ENCODE measurements around the gene TSPAN4. TPM values are rescaled to one million over a fixed set of nuclear protein-coding genes. Genes with fewer than 3 reads are reported as not detected.

TSPAN4 gene
- total RNA-seq, 1 experiment from 2014 or later, result 399 TPM

GRCh38 chr11:876545-876944 lies 33.9 kb downstream of the TSPAN4 start:
- peak; percentile 49 for DNase-seq
- H3K4me3 ChIP-seq, result no peak overlapping the region
- peaks cover 39% of the 10 kb centered on the region for H3K36me3 ChIP-seq

GRCh38 chr11:877565-877964 lies 34.9 kb downstream of the TSPAN4 start:
- no peak for DNase-seq
- Histone ChIP-seq H3K9me3 (no peaks in the 10 kb centered on the region), H3K36me3 (peaks cover 43% of the 10 kb centered on the region)

More at GRCh38 chr11:876545-876944, 33.9 kb downstream of the TSPAN4 start:
- Histone ChIP-seq H3K9me3 (no peaks in the 10 kb centered on the region), H3K27me3 (no peaks in the 10 kb centered on the region)

GRCh38 chr11:880447-880846 lies 37.8 kb downstream of the TSPAN4 start:
- peaks cover 52% of the 10 kb centered on the region for H3K36me3 ChIP-seq
- no peak for DNase-seq
- H3K27me3 ChIP-seq, result no peaks in the 10 kb centered on the region
- no peaks in the 10 kb centered on the region for H3K9me3 ChIP-seq
- no peak overlapping the region for H3K4me3 ChIP-seq

More at GRCh38 chr11:877565-877964, 34.9 kb downstream of the TSPAN4 start:
- Histone ChIP-seq H3K4me3 (no peak overlapping the region), H3K27me3 (no peaks in the 10 kb centered on the region)

DNA sequence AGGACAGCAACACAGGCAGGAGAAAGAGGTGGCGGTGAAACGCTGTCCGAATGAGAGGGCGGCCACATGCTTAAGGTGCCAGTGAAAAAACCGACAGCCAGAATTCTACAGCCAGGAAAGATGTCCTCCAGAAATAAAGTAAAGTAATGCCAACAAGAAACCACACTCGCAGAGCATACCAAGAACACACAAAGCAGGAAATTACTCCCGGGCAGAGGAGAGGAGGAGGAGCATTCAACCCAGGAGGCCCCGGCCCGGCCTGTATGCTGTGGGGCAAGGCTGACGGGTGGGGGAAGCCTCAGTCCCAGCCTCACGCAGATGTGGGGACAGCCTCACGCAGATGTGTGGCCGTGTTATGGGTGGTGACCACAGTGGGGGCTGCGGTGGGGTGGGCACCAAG lies 39.9 kb downstream of the TSPAN4 start:
- Histone ChIP-seq H3K4me3 (no peak overlapping the region), H3K9me3 (no peaks in the 10 kb centered on the region), H3K27me3 (no peaks in the 10 kb centered on the region), H3K36me3 (peaks cover 56% of the 10 kb centered on the region)
- no peak for DNase-seq

GRCh38 chr11:883527-883926 lies 40.9 kb downstream of the TSPAN4 start:
- Histone ChIP-seq H3K9me3 (no peaks in the 10 kb centered on the region), H3K36me3 (peaks cover 62% of the 10 kb centered on the region), H3K4me3 (no peak overlapping the region), H3K27me3 (no peaks in the 10 kb centered on the region)
- no peak for DNase-seq

DNA sequence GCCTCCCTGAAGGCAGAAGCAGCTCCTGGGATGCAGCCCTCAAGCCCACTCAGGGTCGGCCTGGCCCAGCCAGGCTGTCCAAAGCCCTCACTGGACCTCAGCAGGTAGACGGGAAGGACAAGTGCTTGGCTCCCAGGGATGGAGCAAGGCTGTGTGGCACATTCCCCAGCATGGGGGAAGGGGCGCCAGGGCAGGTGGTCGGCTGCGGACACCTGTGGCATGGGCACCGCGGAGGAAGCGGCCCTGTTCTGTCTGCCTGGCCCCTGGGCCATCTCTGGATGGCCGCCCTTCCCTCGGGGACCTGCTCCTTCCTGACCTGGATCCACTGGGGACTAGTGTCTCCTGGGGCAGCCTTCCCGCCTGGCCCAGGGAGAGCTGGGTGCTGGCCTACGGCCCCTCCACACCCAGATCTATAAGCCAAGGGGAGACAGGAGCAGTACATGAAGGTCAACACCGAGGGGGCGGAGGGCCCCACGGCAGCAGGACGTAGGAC lies 42.0 kb downstream of the TSPAN4 start:
- H3K36me3 ChIP-seq, result peaks cover 54% of the 10 kb centered on the region
- no peaks in the 10 kb centered on the region for H3K9me3 ChIP-seq
- no peak for DNase-seq
- H3K4me3 ChIP-seq, result no peak overlapping the region
- H3K27me3 ChIP-seq, result no peaks in the 10 kb centered on the region

- H3K36me3 ChIP-seq, result peaks cover 43% of the 10 kb centered on the region
- H3K9me3 ChIP-seq, result no peaks in the 10 kb centered on the region
- DNase-seq, result no peak
- no peaks in the 10 kb centered on the region for H3K27me3 ChIP-seq
- H3K4me3 ChIP-seq, result no peak overlapping the region
These were observed 43.9 kb downstream of the TSPAN4 start for GRCh38 chr11:886568-886967.

- DNase-seq, result no peak
- Histone ChIP-seq H3K9me3 (no peaks in the 10 kb centered on the region), H3K4me3 (no peak overlapping the region), H3K27me3 (no peaks in the 10 kb centered on the region), H3K36me3 (peaks cover 43% of the 10 kb centered on the region)
These were observed 44.9 kb downstream of the TSPAN4 start for GRCh38 chr11:887589-887988.

DNA sequence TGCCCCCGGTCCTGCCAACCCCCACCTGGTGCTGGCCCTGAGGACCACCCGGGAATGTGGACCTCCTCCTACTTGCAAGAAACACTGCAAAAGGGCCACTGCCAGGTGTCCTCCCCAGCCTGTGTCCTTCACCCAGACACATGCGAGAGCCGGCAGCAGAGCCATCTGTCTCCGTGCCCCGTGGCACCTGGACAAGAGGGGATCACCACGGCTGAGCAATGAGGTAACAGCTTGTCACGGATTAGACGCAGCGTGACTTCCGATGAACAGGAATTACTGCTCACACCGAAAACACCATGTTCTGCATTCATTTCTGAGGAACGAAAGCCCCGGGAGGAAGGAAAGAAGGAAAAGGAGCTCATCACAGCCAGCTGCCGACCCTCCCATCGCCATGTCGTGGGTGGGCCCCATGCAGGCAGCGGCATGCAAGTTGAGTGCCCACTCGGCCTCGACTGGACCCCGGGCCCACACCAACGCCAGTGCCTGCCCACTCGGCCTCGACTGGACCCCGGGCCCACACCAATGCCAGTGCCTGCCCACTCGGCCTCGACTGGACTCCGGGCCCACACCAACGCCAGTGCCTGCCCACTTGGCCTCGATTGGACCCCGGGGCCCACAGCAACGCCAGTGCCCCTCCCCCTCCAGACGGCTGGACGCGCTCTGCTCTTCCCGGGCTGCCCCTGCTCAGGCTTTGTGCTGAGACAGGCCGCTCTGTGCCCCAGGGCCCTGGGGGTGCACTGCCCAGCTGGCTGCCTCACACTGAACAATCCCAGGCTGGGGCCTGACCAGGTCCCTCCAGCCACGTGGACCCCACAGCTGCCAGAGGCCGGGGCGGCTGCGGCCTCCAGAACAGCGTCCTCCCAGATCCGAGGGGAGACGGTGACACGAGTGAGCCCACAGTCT lies 45.9 kb downstream of the TSPAN4 start:
- no peaks in the 10 kb centered on the region for H3K27me3 ChIP-seq
- H3K9me3 ChIP-seq, result no peaks in the 10 kb centered on the region
- no peak overlapping the region for H3K4me3 ChIP-seq
- DNase-seq, result no peak
- H3K36me3 ChIP-seq, result peaks cover 38% of the 10 kb centered on the region

DNA sequence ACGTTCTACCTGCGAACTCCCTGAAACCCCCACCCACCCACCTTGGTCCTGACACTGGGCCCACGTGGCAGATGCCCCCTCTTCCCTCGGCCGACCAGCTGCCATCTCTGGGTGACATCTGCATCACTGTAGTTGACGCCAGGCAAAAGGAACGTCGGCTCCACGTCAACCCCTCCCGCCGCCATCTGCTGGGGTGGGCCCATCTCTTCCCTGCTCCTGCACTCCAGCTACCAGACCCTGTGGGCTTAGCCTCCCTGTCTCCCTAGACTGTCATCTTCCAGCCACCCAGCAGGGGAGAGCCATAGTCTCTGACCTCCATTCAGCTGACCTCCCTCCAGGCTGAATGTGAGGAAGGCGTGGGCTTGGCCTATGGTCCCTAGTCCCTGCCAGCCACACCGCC lies 46.6 kb downstream of the TSPAN4 start:
- Histone ChIP-seq H3K4me3 (no peak overlapping the region), H3K36me3 (peaks cover 33% of the 10 kb centered on the region), H3K27me3 (no peaks in the 10 kb centered on the region), H3K9me3 (no peaks in the 10 kb centered on the region)
- no peak for DNase-seq

- Histone ChIP-seq H3K4me3 (no peak overlapping the region), H3K9me3 (no peaks in the 10 kb centered on the region), H3K27me3 (no peaks in the 10 kb centered on the region), H3K36me3 (peaks cover 33% of the 10 kb centered on the region)
- DNase-seq, result no peak
These were observed 47.2 kb downstream of the TSPAN4 start for GRCh38 chr11:889687-890475.

DNA sequence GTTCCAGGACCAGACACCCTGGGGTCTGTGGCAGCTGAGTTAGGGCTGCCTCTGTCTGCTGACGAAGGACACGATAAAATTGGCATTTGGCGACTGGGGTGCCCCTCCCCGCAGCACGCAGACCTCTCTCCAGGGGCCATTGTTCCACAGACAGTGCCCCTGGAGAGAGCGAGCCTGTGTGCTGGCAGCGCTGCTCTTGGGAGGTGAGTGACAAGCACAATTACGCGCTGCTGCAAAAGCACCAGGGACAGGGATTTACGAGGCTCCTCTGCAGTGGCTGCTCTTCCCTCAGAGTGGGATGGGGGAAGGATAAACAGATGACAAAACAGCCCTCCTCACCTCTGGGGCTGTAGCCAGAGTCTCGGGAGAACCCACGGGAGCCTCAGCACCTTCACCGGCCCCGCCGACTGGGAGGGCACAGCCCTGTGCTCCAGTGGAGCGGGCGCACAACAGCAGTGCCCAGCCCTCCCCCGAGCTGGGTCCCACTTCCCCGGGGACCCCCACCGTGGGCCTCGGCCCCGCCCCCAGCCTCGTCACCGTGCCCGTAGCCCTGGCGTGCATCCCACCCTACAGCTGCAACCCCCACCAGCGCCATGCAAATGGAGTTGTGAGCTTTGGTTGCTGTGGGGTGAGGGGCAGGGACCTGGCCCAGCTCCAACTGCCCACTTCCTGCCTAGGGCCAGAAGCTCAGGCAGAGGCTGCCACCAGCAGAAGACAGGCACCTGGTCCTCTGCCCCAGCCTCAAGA lies 48.3 kb downstream of the TSPAN4 start:
- Histone ChIP-seq H3K27me3 (no peaks in the 10 kb centered on the region), H3K4me3 (no peak overlapping the region), H3K36me3 (peaks cover 31% of the 10 kb centered on the region), H3K9me3 (no peaks in the 10 kb centered on the region)
- DNase-seq, result no peak

GRCh38 chr11:893008-893654 lies 50.5 kb downstream of the TSPAN4 start:
- Histone ChIP-seq H3K9me3 (no peaks in the 10 kb centered on the region), H3K36me3 (peaks cover 14% of the 10 kb centered on the region), H3K4me3 (no peak overlapping the region), H3K27me3 (no peaks in the 10 kb centered on the region)
- DNase-seq, result no peak

- no peak for DNase-seq
- Histone ChIP-seq H3K36me3 (peaks cover 27% of the 10 kb centered on the region), H3K27me3 (no peaks in the 10 kb centered on the region), H3K9me3 (no peaks in the 10 kb centered on the region), H3K4me3 (no peak overlapping the region)
These were observed 52.0 kb downstream of the TSPAN4 start for GRCh38 chr11:894575-895201.

GRCh38 chr11:895331-896110 lies 52.9 kb downstream of the TSPAN4 start:
- no peaks in the 10 kb centered on the region for H3K9me3 ChIP-seq
- DNase-seq, result no peak
- no peak overlapping the region for H3K4me3 ChIP-seq
- peaks cover 33% of the 10 kb centered on the region for H3K36me3 ChIP-seq
- no peaks in the 10 kb centered on the region for H3K27me3 ChIP-seq

All from MG63 (cell line).